Naive thymus-derived CD4-positive, alpha-beta T cell (primary cell): Measurements from ENCODE around the gene ARID5B. TPM values are rescaled to one million over a fixed set of nuclear protein-coding genes. Genes with fewer than 3 reads are reported as not detected.
A peak's percentile ranks its signal among the peaks of the same experiment; 100 is the strongest.

Experiments used
- ATAC-seq: fragments of 150-1000 bp; cut with Tn5 transposase; 2 replicates; pipeline ENCODE4 v1.10.0; 2021; ENCODE audit warnings: mild to moderate bottlenecking, moderate library complexity
- CTCF ChIA-PET: fragments of 350-600 bp; sonication (Branson Sonifier 250); formaldehyde crosslinking; loops from one replicate; lab custom pipeline; 2021; ENCODE audit warnings: antibody characterized with exemption; lab: Charles Lee
- POLR2A ChIA-PET: fragments of 350-600 bp; sonication (Branson Sonifier 250); formaldehyde crosslinking; loops from one replicate; lab custom pipeline; 2021; ENCODE audit warnings: antibody characterized with exemption, inconsistent platforms; lab: Charles Lee
- DNase-seq, 9 donors: peaks; one replicate each; pipeline versions ENCODE4 v3.0.0 to v3.0.0-alpha.2; 2020 to 2022; ENCODE audit warnings: mixed read lengths in 1 of 9
- H3K27ac ChIP-seq: one replicate; pipeline ENCODE4 v1.7.0; 2013; ENCODE audit warnings: mild to moderate bottlenecking, low read depth, low read length, moderate library complexity
- H3K27me3 ChIP-seq, 2 donors: one replicate each; pipeline ENCODE4 v1.7.0; 2013; ENCODE audit warnings: low read length in 2 of 2, mild to moderate bottlenecking in 2 of 2, moderate library complexity in 2 of 2; ENCODE audit not compliant: control insufficient read depth in 2 of 2, insufficient read depth in 2 of 2
- H3K36me3 ChIP-seq, 3 experiments: 1 replicate in 2 of 3; 2 replicates in 1 of 3; pipeline ENCODE4 v1.7.0; 2013; ENCODE audit warnings: low read length in 3 of 3, mild to moderate bottlenecking in 3 of 3, moderate library complexity in 1 of 3; ENCODE audit not compliant: insufficient read depth in 3 of 3, control insufficient read depth in 2 of 3
- H3K4me1 ChIP-seq, 2 donors: one replicate each; pipeline ENCODE4 v1.7.0; 2013; ENCODE audit warnings: low read length in 2 of 2, mild to moderate bottlenecking in 2 of 2, moderate library complexity in 1 of 2; ENCODE audit not compliant: control insufficient read depth in 2 of 2, insufficient read depth in 2 of 2
- H3K4me3 ChIP-seq: 2 replicates; pipeline ENCODE4 v1.7.0; 2013; ENCODE audit warnings: mild to moderate bottlenecking, low read length
- H3K9me3 ChIP-seq, 3 experiments: 1 replicate in 2 of 3; 2 replicates in 1 of 3; pipeline ENCODE4 v1.7.0; 2013; ENCODE audit warnings: low read length in 3 of 3; ENCODE audit not compliant: control insufficient read depth in 2 of 3
- H3K27ac Mint-ChIP-seq, 9 donors: one replicate each; pipeline ENCODE4 v1.8.0; 2020 to 2022; ENCODE audit warnings: mixed read lengths in 9 of 9, mild to moderate bottlenecking in 8 of 9, moderate library complexity in 5 of 9, inconsistent platforms in 2 of 9
- H3K27me3 Mint-ChIP-seq, 5 donors: one replicate each; pipeline ENCODE4 v1.8.0; 2021 to 2022; ENCODE audit warnings: mixed read lengths in 5 of 5, mild to moderate bottlenecking in 1 of 5
- H3K36me3 Mint-ChIP-seq, 5 donors: one replicate each; pipeline ENCODE4 v1.8.0; 2020 to 2022; ENCODE audit warnings: mixed read lengths in 5 of 5, mild to moderate bottlenecking in 3 of 5, inconsistent platforms in 1 of 5
- H3K4me1 Mint-ChIP-seq, 7 donors: one replicate each; pipeline ENCODE4 v1.8.0; 2020 to 2022; ENCODE audit warnings: mixed read lengths in 7 of 7, mild to moderate bottlenecking in 3 of 7, inconsistent platforms in 1 of 7
- H3K4me3 Mint-ChIP-seq, 10 donors: one replicate each; pipeline ENCODE4 v1.8.0; 2020 to 2022; ENCODE audit warnings: mild to moderate bottlenecking in 10 of 10, mixed read lengths in 10 of 10, moderate library complexity in 6 of 10, inconsistent platforms in 2 of 10
- H3K9me3 Mint-ChIP-seq, 11 donors: one replicate each; pipeline ENCODE4 v1.8.0; 2020 to 2022; ENCODE audit warnings: mixed read lengths in 11 of 11, mild to moderate bottlenecking in 4 of 11, inconsistent platforms in 1 of 11, moderate library complexity in 1 of 11
- intact Hi-C, 2 donors: fragments of 100-400 bp; cut with micrococcal nuclease; formaldehyde crosslinking; loops; one replicate each; pipeline ENCODE4 v1.15.1; 2023
- polyA plus RNA-seq, 2 donors: library from polyadenylated mRNA; unstranded; fragments of 300-500 nt; fragmentation: Illumina TruSeq; gene quantifications; one replicate each; pipeline ENCODE4 v1.2.3, GENCODE V29; 2021
- total RNA-seq, 6 experiments: library from RNA in 5 of 6; stranded (reverse) in 5 of 6; gene quantifications; 1 replicate in 5 of 6; 2 replicates in 1 of 6; pipeline ENCODE4 v1.2.3 and lab custom pipeline; 2021 to 2026

ARID5B gene
- total and polyA plus RNA-seq, 7 experiments from 2014 or later: 18.6 to 60.8 (median 47.4) TPM

DNA sequence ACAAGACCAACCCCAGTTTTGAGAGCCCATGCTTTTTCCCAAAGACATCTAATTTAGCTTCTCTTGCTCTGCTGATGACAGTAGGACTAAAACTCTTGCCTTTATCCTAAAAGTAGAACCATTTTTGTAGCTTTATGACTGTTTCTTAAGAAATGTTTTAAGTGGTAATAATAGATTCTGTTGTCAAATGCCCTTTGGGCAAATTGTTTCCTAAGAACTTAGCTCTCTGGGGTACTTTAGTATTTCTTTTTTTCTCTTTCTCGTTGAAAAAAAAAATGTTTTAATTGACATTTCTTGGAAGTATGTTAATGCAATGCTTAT is 157.4 kb downstream of the ARID5B start:
- Mint-ChIP-seq H3K4me1 (peaks cover 40 to 95% (median 75%) of the 10 kb centered on the region in 7 donors), H3K9me3 (peaks cover 0 to 9% (median 0%) of the 10 kb centered on the region in 11 donors), H3K27ac (peak overlapping the region in 2 of 9 donors; percentile 26 to 50), H3K36me3 (peaks cover 21 to 83% (median 80%) of the 10 kb centered on the region in 5 donors), H3K27me3 (no peaks in the 10 kb centered on the region), H3K4me3 (no peak overlapping the region)
- Histone ChIP-seq H3K4me1 (peaks cover 13 to 22% of the 10 kb centered on the region in 2 donors), H3K27ac (no peak overlapping the region), H3K27me3 (no peaks in the 10 kb centered on the region), H3K9me3 (no peaks in the 10 kb centered on the region), H3K36me3 (peaks cover 3 to 20% (median 12%) of the 10 kb centered on the region in 3 experiments), H3K4me3 (no peak overlapping the region)
- ATAC-seq (no peak), DNase-seq (no peak)
- intact Hi-C loops: no loop called here
- ChIA-PET POLR2A (interaction anchor here (2.0 kb wide), 1 partner anchor 9 kb away, joined by 6 read pairs; no protein-coding TSS in a partner anchor), CTCF (interaction anchor here (0.9 to 1.0 kb wide), 2 partner anchors 157 to 469 kb away, joined by 3 to 4 read pairs; no protein-coding TSS in a partner anchor)

DNA sequence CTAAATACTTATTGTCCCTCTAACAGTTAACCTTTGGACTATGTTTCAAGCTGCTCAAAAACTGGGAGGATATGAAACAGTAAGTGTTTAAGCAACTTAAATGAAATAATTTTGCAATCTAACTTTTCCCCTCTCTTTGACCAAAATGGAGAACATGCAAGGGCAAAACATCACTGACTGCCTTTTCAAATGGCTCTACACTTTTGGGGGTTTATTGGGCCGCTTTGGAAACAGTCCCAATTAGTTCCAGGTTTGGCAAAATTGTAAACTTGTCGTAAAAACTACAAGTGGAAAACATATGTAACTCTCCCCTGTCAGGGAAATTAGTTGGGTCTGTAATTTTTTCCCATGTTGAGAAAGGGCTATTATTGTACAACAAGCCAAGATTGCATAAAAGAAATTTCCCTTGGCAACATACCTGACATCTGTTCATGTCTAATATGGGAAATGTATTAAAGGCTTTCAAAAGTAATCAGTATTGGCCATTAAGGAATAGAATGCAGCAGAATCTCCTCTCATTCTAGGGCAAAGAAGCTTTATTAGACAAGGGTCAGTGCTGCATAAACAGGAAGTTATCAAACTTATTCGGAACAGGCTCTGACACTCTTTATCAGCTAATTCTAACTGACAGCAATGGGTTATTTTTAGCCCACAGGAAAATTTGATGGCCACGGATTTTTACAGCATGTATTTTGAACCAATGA is 157.9 kb downstream of the ARID5B start:
- no peak overlapping the region for H3K27ac ChIP-seq
- no peak for DNase-seq
- no peaks in the 10 kb centered on the region for H3K27me3 ChIP-seq
- H3K36me3 ChIP-seq: peaks cover 3 to 20% (median 12%) of the 10 kb centered on the region in 3 experiments
- H3K9me3 Mint-ChIP-seq: peaks cover 0 to 9% (median 0%) of the 10 kb centered on the region in 11 donors
- no peaks in the 10 kb centered on the region for H3K27me3 Mint-ChIP-seq
- H3K4me3 ChIP-seq: no peak overlapping the region
- peaks cover 21 to 83% (median 77%) of the 10 kb centered on the region in 5 donors for H3K36me3 Mint-ChIP-seq
- no peaks in the 10 kb centered on the region for H3K9me3 ChIP-seq
- peak overlapping the region in 4 of 9 donors; percentile 8 to 56 (median 30) for H3K27ac Mint-ChIP-seq
- no peak for ATAC-seq
- peaks cover 38 to 95% (median 75%) of the 10 kb centered on the region in 7 donors for H3K4me1 Mint-ChIP-seq
- CTCF ChIA-PET: interaction anchor here (0.9 to 1.1 kb wide), 4 partner anchors 10 to 469 kb away, joined by 3 to 4 read pairs (median 4); no protein-coding TSS in a partner anchor
- POLR2A ChIA-PET: interaction anchor here (2.0 kb wide), 1 partner anchor 9 kb away, joined by 6 read pairs; no protein-coding TSS in a partner anchor
- H3K4me3 Mint-ChIP-seq: no peak overlapping the region
- H3K4me1 ChIP-seq: peaks cover 8 to 22% of the 10 kb centered on the region in 2 donors
- intact Hi-C loops: no loop called here

DNA sequence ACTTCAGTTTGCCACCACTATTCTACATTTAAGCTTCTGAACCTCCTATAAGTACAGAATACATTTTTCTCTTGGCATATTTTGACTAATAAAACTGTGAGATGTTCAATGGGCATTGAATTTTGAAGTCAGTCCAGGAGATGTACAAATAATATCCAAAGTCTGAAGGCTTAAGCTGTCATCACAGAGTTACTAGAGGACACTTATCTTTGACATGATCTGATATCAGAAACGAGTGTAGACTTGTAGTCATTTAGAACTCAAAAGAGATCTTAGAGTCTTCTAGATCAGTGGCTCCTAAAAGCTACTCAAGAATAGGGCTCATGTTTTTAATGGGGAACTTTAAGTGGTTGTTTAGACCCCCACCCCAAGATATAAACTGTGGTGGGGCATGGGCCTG is 160.5 kb downstream of the ARID5B start:
- H3K4me3 Mint-ChIP-seq: peak overlapping the region in 2 of 10 donors; percentile 34
- Histone ChIP-seq H3K27ac (no peak overlapping the region), H3K4me3 (no peak overlapping the region), H3K36me3 (peaks cover 3 to 20% (median 12%) of the 10 kb centered on the region in 3 experiments), H3K4me1 (peaks cover 3 to 21% of the 10 kb centered on the region in 2 donors), H3K9me3 (no peaks in the 10 kb centered on the region), H3K27me3 (no peaks in the 10 kb centered on the region)
- H3K4me1 Mint-ChIP-seq: peaks cover 30 to 93% (median 61%) of the 10 kb centered on the region in 7 donors
- H3K9me3 Mint-ChIP-seq: peaks cover 0 to 9% (median 0%) of the 10 kb centered on the region in 11 donors
- intact Hi-C loops: loop anchor here (1.0 to 2.0 kb wide), 4 partner anchors 8 to 23 kb away; no protein-coding TSS in a partner anchor
- no peak for ATAC-seq
- DNase-seq: no peak
- H3K36me3 Mint-ChIP-seq: peaks cover 19 to 84% (median 61%) of the 10 kb centered on the region in 5 donors
- ChIA-PET CTCF (interaction anchor here (0.7 to 1.2 kb wide), 3 partner anchors 23 to 183 kb away, joined by 3 to 5 read pairs (median 4); no protein-coding TSS in a partner anchor), POLR2A (interaction anchor here (1.0 kb wide), 1 partner anchor 9 kb away, joined by 3 read pairs; no protein-coding TSS in a partner anchor)
- H3K27ac Mint-ChIP-seq: peak overlapping the region in 8 of 9 donors; percentile 1 to 80 (median 46)
- H3K27me3 Mint-ChIP-seq: no peaks in the 10 kb centered on the region

DNA sequence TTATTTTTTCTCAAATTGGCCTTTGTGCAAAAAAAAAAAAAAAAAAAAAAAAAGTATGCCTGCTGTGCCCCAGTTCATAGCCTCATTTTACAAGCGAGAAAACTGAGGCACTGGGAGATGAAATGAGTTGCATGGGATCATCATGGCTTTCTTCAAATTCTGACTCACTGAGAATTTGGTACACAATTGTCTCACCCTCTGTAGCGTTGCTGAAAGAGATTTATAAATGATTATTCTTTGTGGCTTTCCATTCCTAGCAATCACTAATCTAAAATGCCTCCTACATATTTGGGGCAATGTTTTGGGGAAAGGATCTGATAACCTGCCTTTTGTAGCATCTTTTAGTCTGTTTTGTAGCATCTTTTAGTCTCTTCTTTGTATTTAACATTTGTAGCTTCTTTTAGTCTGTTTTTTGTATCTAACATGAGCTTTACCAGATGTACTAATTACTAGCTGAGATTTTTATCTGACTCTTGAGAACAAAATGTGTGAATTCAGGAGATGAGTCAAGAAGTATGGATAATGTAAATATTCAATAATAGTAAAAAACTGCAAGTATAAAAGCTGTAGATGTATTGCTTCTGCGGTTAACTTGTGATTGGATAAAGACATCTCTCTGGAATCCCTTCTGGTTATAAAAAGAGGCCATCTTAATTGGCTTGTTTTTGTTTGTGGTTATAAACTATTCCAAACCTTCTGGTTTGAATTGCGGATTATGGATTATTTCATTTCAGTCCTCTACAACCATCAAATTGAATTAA is 161.4 kb downstream of the ARID5B start:
- POLR2A ChIA-PET: interaction anchor here (0.6 to 1.3 kb wide), 3 partner anchors 10 to 14 kb away, joined by 3 to 4 read pairs (median 3); no protein-coding TSS in a partner anchor
- ATAC-seq: no peak
- no peak overlapping the region for H3K4me3 ChIP-seq
- Mint-ChIP-seq H3K27me3 (no peaks in the 10 kb centered on the region), H3K27ac (peak overlapping the region in 6 of 9 donors; percentile 46 to 91 (median 63)), H3K36me3 (peaks cover 10 to 80% (median 52%) of the 10 kb centered on the region in 5 donors), H3K4me1 (peaks cover 24 to 91% (median 58%) of the 10 kb centered on the region in 7 donors), H3K9me3 (peaks cover 0 to 9% (median 0%) of the 10 kb centered on the region in 11 donors), H3K4me3 (peak overlapping the region in 4 of 10 donors; percentile 1 to 42 (median 22))
- no peaks in the 10 kb centered on the region for H3K27me3 ChIP-seq
- H3K36me3 ChIP-seq: peaks cover 3 to 16% (median 7%) of the 10 kb centered on the region in 3 experiments
- no peak overlapping the region for H3K27ac ChIP-seq
- intact Hi-C loops: loop anchor here (1.0 to 2.0 kb wide), 4 partner anchors 7 to 24 kb away; no protein-coding TSS in a partner anchor
- no peaks in the 10 kb centered on the region for H3K9me3 ChIP-seq
- peaks cover 3 to 21% of the 10 kb centered on the region in 2 donors for H3K4me1 ChIP-seq
- CTCF ChIA-PET: interaction anchor here (0.7 to 1.5 kb wide), 3 partner anchors 24 to 97 kb away, joined by 4 to 5 read pairs (median 4); no protein-coding TSS in a partner anchor
- no peak for DNase-seq

DNA sequence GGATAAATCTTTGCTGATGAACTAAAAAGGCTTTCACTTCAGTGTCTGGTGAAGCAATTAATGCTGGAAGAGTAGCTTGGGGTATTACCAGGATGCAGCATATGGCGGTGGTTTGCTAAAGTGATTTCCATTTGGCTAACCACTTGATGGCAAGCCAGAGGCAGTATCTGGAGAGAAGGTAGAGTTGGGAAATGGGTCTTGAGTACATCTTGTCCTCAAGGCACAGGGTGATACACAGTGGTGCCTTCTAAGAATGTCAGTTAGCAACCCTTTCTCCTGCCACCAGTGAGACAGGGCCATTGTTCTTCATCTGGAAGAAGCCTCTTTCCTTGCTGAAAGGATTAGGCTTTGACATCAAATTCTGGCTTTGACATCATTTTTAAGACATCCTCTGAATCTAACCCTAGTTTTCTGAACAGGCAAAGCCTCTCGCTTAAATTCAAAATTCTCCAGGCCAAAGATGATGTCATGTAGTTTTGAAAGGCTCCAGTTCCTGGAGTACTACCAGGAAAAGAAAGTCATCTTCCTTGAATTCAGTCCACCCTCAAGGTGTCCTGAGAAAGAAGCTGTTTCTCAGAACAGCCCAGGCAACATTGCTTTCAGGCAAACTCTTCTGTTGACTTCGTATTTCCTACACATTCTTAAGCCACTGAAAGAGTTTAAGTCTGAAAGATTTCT is 162.4 kb downstream of the ARID5B start:
- ATAC-seq (no peak), DNase-seq (no peak)
- H3K36me3 ChIP-seq: peaks cover 3 to 15% (median 6%) of the 10 kb centered on the region in 3 experiments
- Mint-ChIP-seq H3K27ac (peak overlapping the region in 8 of 9 donors; percentile 39 to 91 (median 60)), H3K4me1 (peaks cover 19 to 88% (median 54%) of the 10 kb centered on the region in 7 donors), H3K36me3 (peaks cover 10 to 73% (median 47%) of the 10 kb centered on the region in 5 donors), H3K9me3 (peaks cover 0 to 9% (median 0%) of the 10 kb centered on the region in 11 donors), H3K4me3 (peak overlapping the region in 4 of 10 donors; percentile 5 to 74 (median 51)), H3K27me3 (no peaks in the 10 kb centered on the region)
- POLR2A ChIA-PET: interaction anchor here (0.8 to 1.3 kb wide), 2 partner anchors 15 kb away, joined by 3 to 4 read pairs; no protein-coding TSS in a partner anchor
- H3K9me3 ChIP-seq: no peaks in the 10 kb centered on the region
- CTCF ChIA-PET: interaction anchor here (1.5 kb wide), 1 partner anchor 25 kb away, joined by 4 read pairs; no protein-coding TSS in a partner anchor
- H3K27ac ChIP-seq: peak overlapping the region; percentile 3
- intact Hi-C loops: loop anchor here in 1 of 2 donors (2.0 kb wide), 2 partner anchors 19 to 25 kb away; no protein-coding TSS in a partner anchor
- no peaks in the 10 kb centered on the region for H3K27me3 ChIP-seq
- no peak overlapping the region for H3K4me3 ChIP-seq
- H3K4me1 ChIP-seq: peaks cover 3 to 21% of the 10 kb centered on the region in 2 donors
